ENCODE data around the gene RAB40AL. TPM values are rescaled to one million over a fixed set of nuclear protein-coding genes. Genes with fewer than 3 reads are reported as not detected.
A peak's percentile ranks its signal among the peaks of the same experiment; 100 is the strongest.

Gene RAB40AL
- polyA plus RNA-seq, 1 donor (not counting 4 experiments of a cell fraction or from before 2014, with no cell fraction given) = not detected

GRCh38 chrX:102930990-102931756, 5.9 kb upstream of the RAB40AL start:
- no peak for DNase-seq (ENCODE audit: low read depth, low spot score)
- no peak overlapping the region for H3K9ac ChIP-seq (ENCODE audit: control insufficient read depth, extremely low read depth, insufficient read depth, low read length)
- no peak overlapping the region for H3K4me3 ChIP-seq (ENCODE audit: control insufficient read depth in 2 of 3, extremely low read depth in 1 of 3, insufficient read depth in 2 of 3, low read depth in 1 of 3, low read length in 3 of 3)
- no peak for FAIRE-seq
- H3K4me2 ChIP-seq (ENCODE audit: control insufficient read depth, extremely low read depth, insufficient read depth, low read depth, low read length) = no peak overlapping the region
- H3K9me3 ChIP-seq (ENCODE audit: control insufficient read depth, low read depth, low read length) = no peaks in the 10 kb centered on the region
- H3K27ac ChIP-seq (ENCODE audit: control insufficient read depth, insufficient read depth, low read length) = peak overlapping the region; percentile 70
- dilution Hi-C loops (cut with MboI; ENCODE audit: extremely low pct_ligation_motif_present, low sequenced_read_pairs) = no loop called here
- no peaks in the 10 kb centered on the region for H3K9me1 ChIP-seq (ENCODE audit: control insufficient read depth, extremely low read depth, insufficient read depth, low read length)
- TF ChIP-seq CTCF (optimal IDR thresholded peaks at IDR 0.05 in 1 of 3, IDR thresholded peaks at IDR 0.05 in 1 of 3, conservative IDR thresholded peaks at IDR 0.05 in 1 of 3; ENCODE audit: extremely low read depth in 1 of 3, insufficient read depth in 2 of 3, low read length in 3 of 3) (no peak), EZH2 (IDR thresholded peaks at IDR 0.05; ENCODE audit: low read length) (no peak)
- no peaks in the 10 kb centered on the region for H3K79me2 ChIP-seq (ENCODE audit: control insufficient read depth, insufficient read depth, low read length)
- H3K4me1 ChIP-seq (ENCODE audit: control insufficient read depth, extremely low read depth, insufficient read depth, low read length) = peaks cover 10% of the 10 kb centered on the region
- H3K27me3 ChIP-seq (ENCODE audit: control insufficient read depth, extremely low read depth, insufficient read depth, low read length) = no peaks in the 10 kb centered on the region
- H4K20me1 ChIP-seq (ENCODE audit: control insufficient read depth, extremely low read depth, insufficient read depth, low read length) = no peaks in the 10 kb centered on the region
- H2AFZ ChIP-seq (ENCODE audit: control insufficient read depth, low read length) = peak overlapping the region; percentile 33
- no peaks in the 10 kb centered on the region for H3K36me3 ChIP-seq (ENCODE audit: control insufficient read depth in 2 of 2, extremely low read depth in 1 of 2, insufficient read depth in 2 of 2, low read length in 2 of 2)

DNA sequence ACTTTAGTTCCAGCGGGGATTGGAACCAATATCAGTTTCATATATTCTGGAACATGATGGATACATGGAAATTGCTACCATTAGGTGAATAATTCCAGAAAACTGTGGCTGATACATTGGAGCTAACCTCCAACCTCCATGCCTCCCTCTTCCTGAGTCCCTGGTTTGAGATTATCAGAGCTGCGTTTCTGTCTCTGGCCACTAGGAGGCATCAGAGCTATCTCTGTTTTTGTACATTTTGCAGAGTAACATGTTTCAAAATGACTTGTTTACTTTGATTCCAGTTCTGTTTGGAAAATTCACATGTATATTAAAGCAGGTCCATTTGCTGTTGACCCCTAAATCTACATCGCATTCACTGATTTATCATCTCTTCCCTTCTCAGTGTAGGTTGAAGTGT, 2.4 kb upstream of the RAB40AL start:
- DNase-seq (ENCODE audit: low read depth, low spot score) = no peak
- H3K27me3 ChIP-seq (ENCODE audit: control insufficient read depth, extremely low read depth, insufficient read depth, low read length) = no peaks in the 10 kb centered on the region
- no peak overlapping the region for H3K4me3 ChIP-seq (ENCODE audit: control insufficient read depth in 2 of 3, extremely low read depth in 1 of 3, insufficient read depth in 2 of 3, low read depth in 1 of 3, low read length in 3 of 3)
- H3K9me3 ChIP-seq (ENCODE audit: control insufficient read depth, low read depth, low read length) = no peaks in the 10 kb centered on the region
- H3K79me2 ChIP-seq (ENCODE audit: control insufficient read depth, insufficient read depth, low read length) = no peaks in the 10 kb centered on the region
- TF ChIP-seq CTCF (optimal IDR thresholded peaks at IDR 0.05 in 1 of 3, IDR thresholded peaks at IDR 0.05 in 1 of 3, conservative IDR thresholded peaks at IDR 0.05 in 1 of 3; ENCODE audit: extremely low read depth in 1 of 3, insufficient read depth in 2 of 3, low read length in 3 of 3) (peak; percentile 57 to 71 (median 64)), EZH2 (IDR thresholded peaks at IDR 0.05; ENCODE audit: low read length) (no peak)
- FAIRE-seq = peak; percentile 34
- H3K27ac ChIP-seq (ENCODE audit: control insufficient read depth, insufficient read depth, low read length) = no peak overlapping the region
- no peaks in the 10 kb centered on the region for H4K20me1 ChIP-seq (ENCODE audit: control insufficient read depth, extremely low read depth, insufficient read depth, low read length)
- no peaks in the 10 kb centered on the region for H3K36me3 ChIP-seq (ENCODE audit: control insufficient read depth in 2 of 2, extremely low read depth in 1 of 2, insufficient read depth in 2 of 2, low read length in 2 of 2)
- H3K9ac ChIP-seq (ENCODE audit: control insufficient read depth, extremely low read depth, insufficient read depth, low read length) = no peak overlapping the region
- dilution Hi-C loops (cut with MboI; ENCODE audit: extremely low pct_ligation_motif_present, low sequenced_read_pairs) = no loop called here
- no peaks in the 10 kb centered on the region for H3K9me1 ChIP-seq (ENCODE audit: control insufficient read depth, extremely low read depth, insufficient read depth, low read length)
- no peak overlapping the region for H3K4me2 ChIP-seq (ENCODE audit: control insufficient read depth, extremely low read depth, insufficient read depth, low read depth, low read length)
- H3K4me1 ChIP-seq (ENCODE audit: control insufficient read depth, extremely low read depth, insufficient read depth, low read length) = peaks cover 10% of the 10 kb centered on the region
- H2AFZ ChIP-seq (ENCODE audit: control insufficient read depth, low read length) = no peak overlapping the region

Data from keratinocyte (primary cell).